GM19452 (cell line): ENCODE results near the gene FGF16.
"Not testable (repeated sequence)": the region's sequence is repeated elsewhere in the genome, so short reads cannot be mapped to it uniquely, and the experiment has no call there.

Experiments
- ATAC-seq: cut with Tn5 transposase; IDR thresholded peaks from one replicate; pipeline ENCODE4 v1.9.1; 2021; ENCODE audit not compliant: unreplicated experiment

FGF16 gene

DNA sequence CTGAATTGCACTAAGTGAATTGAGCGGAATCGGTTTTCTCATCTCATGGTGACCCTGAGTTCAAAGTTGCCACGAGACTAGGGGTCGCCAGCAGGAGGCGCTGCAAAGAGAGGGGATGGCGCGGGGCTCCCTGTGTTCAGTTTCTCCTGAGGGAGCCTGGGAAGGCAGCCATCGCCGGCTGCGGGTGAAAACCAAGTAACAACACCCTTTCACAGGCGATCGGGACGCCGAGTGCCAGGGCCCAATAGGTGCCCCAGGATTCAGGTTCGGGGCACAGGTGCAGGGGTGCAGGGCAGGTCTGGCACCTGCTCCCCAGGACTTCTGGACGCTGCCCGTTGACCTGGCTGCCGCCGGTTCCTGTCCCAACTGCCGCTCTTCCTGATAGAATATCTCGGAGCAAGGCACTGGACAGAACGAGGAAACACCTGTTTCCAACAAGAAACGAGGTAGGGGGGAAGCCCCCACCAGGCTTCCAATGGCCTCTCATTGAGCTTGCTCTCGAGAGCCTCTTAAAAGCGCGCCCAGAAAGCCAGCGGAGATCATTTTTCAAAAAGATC is 1.1 kb upstream of the FGF16 start:
- no peak for ATAC-seq

DNA sequence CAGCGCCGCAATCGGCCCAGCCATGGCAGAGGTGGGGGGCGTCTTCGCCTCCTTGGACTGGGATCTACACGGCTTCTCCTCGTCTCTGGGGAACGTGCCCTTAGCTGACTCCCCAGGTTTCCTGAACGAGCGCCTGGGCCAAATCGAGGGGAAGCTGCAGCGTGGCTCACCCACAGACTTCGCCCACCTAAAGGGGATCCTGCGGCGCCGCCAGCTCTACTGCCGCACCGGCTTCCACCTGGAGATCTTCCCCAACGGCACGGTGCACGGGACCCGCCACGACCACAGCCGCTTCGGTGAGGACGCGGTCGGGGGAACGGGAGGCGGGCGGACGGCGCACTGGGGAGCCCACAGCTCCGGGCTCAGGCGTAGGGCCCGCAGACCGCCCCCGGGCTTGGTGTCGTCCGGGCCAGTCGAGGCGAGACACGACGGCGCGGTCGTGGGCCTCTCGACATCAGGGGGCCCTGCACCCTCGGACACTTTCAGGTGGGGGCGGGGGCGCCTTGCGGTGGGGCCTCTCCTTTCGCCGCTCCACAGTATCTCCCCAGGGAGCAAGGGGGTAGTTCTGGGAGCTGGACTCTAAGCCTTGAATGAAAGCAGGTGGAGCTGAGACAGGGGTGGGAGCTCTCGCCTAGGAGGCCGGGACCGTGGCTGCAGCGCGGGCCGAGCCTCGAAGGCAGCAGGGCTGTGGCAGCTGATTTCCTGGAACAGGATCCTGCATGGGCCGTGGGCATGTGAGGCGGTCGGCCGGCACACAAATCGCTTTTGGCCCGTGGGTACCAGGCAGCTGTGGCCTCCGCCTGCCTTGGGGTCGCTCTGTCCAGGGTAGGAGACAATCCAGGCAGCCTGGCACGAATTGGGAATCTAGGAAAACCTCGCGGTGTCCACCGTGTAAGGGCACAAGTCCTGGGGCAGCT is 722 bp downstream of the FGF16 start:
- no peak for ATAC-seq

DNA sequence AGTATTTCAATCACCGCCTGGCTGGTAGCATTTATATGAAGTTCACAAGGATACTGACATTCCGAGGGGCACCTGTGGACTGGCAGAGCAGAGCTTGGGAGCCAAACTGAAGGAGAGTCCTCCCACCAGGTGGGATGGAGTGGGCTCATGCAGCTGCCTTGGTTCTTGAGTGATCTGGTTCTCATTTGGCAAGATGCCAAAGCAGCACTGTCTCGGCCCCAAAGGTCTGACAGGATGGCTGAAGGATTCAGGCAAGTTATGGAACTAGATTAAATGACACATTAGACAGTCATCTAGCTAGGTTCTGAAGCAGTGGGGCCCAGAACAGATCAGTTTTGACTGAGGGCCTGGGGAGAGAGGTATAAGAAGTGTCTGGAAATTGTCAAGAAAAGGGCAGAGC is 3.2 kb downstream of the FGF16 start:
- ATAC-seq, result no peak

DNA sequence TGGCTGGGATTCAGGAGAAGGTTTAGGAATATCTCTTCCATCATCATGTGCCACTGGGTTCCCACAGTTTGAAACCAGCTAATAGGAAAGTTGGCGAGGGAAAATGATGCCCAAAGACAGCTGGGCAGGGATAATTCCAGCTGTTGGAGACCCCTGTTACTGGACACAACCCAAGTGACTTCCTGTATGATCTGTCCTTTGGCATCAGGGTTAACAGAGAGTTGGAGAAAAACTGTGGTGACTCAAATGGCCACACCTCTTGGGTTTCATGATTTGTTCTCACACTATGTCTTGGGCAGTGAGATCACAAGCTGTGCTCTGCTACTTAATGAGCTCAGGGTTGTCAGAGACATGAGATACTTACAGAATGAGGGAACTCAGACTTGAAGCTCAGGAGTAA is 3.8 kb downstream of the FGF16 start:
- ATAC-seq, result no peak

DNA sequence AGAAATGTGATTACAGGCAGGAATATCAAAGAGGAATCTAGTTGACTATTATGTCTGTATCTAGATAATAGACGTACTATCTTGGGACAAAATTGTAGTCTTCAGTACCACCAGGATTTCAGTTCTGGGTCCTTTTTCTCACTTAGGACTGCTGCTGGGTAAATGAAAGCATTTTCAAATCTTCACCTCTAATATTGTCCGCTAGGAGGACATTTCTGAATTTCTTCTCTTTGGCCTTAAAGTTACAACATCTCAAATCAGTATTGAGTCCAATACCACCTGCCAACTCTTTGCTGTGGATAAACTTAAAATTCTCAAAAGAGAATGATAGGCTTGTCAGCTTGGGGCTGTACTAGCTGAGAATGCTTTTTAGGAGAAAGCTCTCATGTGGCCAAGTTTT is 6.0 kb downstream of the FGF16 start:
- ATAC-seq, result no peak

DNA sequence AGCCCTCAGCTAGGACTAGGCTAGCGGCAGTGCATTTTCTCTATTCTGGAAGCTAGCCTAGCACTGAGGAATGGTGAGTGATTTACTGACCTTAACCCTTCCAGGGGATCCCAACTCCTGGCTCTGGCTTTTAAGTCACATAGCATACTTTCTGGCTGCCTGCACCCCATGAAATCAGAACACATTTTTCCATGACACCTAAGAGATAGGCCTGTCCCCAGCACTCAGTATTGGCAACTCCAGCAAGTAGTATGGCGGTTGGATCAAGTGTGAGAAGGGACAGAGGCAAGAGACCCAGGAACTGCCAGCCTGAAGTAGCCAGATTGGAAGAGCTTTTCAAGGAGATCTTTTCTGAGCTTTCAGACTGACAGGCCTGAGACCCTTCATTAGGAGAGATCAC is 8.2 kb downstream of the FGF16 start:
- ATAC-seq, result no peak

DNA sequence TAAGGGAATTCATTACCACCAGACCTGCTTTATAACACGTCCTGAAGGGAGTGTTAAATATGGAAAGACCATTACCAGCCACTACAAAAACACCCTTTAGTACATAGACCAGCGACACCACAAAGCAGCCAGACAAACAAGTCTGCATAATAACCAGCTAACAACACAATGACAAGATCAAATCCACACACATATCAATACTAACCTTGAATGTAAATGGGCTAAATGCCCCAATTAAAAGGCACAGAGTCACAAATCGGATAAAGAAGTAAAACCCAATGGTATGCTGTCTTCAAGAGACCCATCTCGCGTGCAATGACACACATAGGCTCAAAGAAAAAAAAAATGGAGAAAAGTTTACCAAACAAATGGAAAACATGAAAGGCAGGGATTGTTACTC is 36.9 kb downstream of the FGF16 start:
- no peak for ATAC-seq

DNA sequence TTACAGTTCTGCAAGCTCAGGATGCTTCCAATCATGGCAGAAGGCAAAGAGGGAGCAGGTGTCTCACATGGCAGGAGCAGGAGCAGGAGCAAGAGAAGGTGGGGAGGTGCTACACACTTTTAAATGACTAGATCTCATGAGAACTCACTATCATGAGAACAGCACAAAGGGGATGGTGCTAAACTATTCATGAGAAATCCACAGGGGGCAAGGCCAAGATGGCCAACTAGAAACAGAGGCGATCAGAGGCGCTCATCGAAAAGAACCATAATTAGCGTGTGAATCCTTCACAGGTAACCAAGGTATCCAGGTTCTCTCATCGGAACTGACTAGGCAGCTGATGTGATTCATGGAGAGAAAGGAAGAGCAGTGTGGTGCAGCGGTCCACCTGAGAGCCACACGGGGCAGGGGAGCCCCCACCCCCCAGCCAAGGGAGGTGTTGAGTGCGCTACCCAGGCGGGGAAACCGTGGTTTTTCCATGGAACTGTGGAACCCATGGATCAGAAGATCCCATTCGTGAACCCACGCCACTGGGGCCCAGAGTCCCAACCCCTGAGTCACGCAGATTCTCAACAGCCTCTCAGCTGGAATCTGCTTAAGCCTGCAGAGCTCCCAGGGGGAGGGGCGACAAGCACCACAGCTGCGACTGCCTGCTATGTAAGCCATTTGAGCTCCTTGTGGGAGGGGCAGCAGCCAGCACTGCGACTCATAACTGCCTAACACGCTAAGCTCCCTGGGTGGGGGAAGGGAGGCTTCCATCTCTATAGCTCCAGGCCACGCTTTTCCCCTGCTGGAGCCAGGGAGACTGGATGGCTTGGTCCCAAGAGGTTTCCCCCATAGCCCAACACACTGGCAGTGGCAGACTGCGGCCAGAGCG is 46.7 kb downstream of the FGF16 start:
- ATAC-seq, result no peak

DNA sequence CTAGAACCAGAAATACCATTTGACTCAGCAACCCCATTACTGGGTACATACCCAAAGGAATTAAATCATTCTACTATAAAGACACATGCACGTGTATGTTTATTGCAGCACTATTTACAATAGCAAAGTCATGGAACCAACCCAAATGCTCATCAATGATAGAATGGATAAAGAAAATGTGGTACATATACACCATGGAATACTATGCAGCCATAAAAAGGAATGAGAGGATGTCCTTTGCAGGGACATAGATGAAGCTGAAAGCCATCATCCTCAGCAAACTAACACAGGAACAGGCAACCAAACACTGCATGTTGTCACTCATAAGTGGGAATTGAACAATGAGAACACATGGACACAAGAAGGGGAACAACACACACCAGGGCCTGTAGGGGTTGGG is 53.0 kb downstream of the FGF16 start:
- not testable (repeated sequence) for ATAC-seq

DNA sequence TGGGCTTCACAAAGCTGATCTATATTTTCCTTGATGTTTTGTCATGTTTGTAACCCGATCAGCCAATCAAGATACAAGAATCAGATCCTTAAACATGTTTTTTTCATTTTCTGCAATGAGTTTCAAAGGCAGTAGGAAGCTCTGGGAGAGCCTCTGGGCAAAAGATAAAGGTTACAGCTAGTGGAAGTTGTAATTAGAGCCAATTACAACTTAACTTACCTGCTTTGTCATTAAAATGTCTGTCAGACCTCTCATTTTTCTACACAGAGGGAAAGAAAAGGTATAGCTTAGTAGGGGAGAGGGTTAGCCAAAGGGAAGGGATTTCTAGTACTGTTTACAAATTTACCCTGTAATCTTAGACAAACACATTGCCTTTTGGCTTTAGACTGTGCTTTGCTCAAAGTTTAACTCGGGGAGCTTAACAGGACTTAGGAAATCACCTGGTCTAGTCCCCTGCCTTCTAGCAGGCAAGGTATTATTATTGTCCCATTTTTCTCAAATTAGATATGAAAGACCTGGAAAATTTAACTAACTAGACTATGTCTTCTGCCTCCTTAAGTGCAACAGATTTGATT is 55.8 kb downstream of the FGF16 start:
- no peak for ATAC-seq

DNA sequence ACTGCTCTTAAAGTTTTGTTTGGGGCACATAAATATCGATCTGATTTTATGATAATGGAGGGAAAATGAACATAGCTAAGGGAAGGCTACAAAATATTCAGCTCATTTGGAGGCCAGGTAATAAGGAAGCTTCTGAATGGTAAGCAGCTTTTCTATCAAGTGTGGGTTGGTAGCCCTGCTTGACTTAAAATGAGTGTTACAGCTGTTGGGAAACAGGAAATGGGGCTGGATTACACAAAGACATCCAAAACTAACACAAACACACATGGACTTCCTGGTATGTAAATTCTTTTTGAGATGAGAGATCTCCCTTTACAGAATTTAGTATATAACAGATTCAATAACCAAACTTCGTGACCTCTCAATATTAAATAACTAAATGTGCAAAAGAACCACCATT is 58.0 kb downstream of the FGF16 start:
- no peak for ATAC-seq
